HepG2 (cell line): ENCODE measurements around the gene ASXL1. TPM values are rescaled to one million over a fixed set of nuclear protein-coding genes. Genes with fewer than 3 reads are reported as not detected.

Experiments
- CCAR2 ChIP-seq: fragments of 200-400 bp; formaldehyde crosslinking; optimal IDR thresholded peaks from 2 replicates; pipeline ENCODE3; 2018; ENCODE audit warnings: low read depth, mild to moderate bottlenecking, low read length, moderate library complexity
- GMEB1 ChIP-seq: sonication (generic); formaldehyde crosslinking; IDR thresholded peaks from 2 replicates; pipeline ENCODE4 v1.5.1; 2020; ENCODE audit warnings: missing genetic modification reagents, mild to moderate bottlenecking, borderline replicate concordance
- GTF3A ChIP-seq: sonication (generic); formaldehyde crosslinking; conservative IDR thresholded peaks from 2 replicates; pipeline ENCODE4 v1.4.0; 2020; ENCODE audit warnings: mild to moderate bottlenecking, missing genetic modification reagents
- TOPORS ChIP-seq: sonication (generic); formaldehyde crosslinking; IDR thresholded peaks from 2 replicates; pipeline ENCODE4 v1.8.0; 2023; ENCODE audit warnings: mild to moderate bottlenecking, missing genetic modification reagents
- ZNF431 ChIP-seq: sonication (generic); formaldehyde crosslinking; IDR thresholded peaks from 2 replicates; pipeline ENCODE4 v1.9.0; 2022; ENCODE audit warnings: missing genetic modification reagents, low read depth, mild to moderate bottlenecking, borderline replicate concordance
- ZNF564 ChIP-seq: sonication (generic); formaldehyde crosslinking; IDR thresholded peaks from 2 replicates; pipeline ENCODE4 v1.8.1; 2023; ENCODE audit warnings: mild to moderate bottlenecking, missing genetic modification reagents
- polyA plus RNA-seq, 8 experiments: library from polyadenylated mRNA; depleted of rRNA in 3 of 8; stranded (reverse) in 7 of 8; unstranded in 1 of 8; fragments of >200 nt; fragmentation: Illumina TruSeq in 4 of 8; extraction: Trizol in 4 of 8; gene quantifications; 2 replicates each; pipeline versions ENCODE4 v1.2.1 to v1.2.3, GENCODE V29; 2011 to 2016; ENCODE audit warnings: low read depth in 4 of 8, missing spikeins in 1 of 8, mixed read lengths in 1 of 8; ENCODE audit not compliant: insufficient read depth in 1 of 8
- total RNA-seq, 5 experiments: library from RNA; depleted of rRNA; stranded (reverse); fragments of >200 nt; fragmentation: Illumina TruSeq; extraction: Trizol; gene quantifications; 2 replicates each; pipeline ENCODE4 v1.2.3, GENCODE V29; 2016; ENCODE audit warnings: low read depth in 1 of 5
- TF ChIP-seq, protein P1 (sequence below): sonication (generic); formaldehyde crosslinking; IDR thresholded peaks from one replicate; pipeline ENCODE4 v1.5.1; 2020; ENCODE audit warnings: mild to moderate bottlenecking, missing genetic modification reagents; ENCODE audit errors: not compliant biosample characterization
- TF ChIP-seq, protein P2 (sequence below): sonication (generic); formaldehyde crosslinking; IDR thresholded peaks from 2 replicates; pipeline ENCODE4 v1.9.0; 2021; ENCODE audit warnings: missing genetic modification reagents, borderline replicate concordance
- TF ChIP-seq, protein P3 (sequence below): sonication (generic); formaldehyde crosslinking; IDR thresholded peaks from 2 replicates; pipeline ENCODE4 v1.5.0; 2020; ENCODE audit warnings: mild to moderate bottlenecking, missing genetic modification reagents

ASXL1 gene
- total and polyA plus RNA-seq, 2 of the 13 experiments (the other 11 are each of a cell fraction or from before 2014, with no cell fraction given) = 62.1 to 74.8 TPM

DNA sequence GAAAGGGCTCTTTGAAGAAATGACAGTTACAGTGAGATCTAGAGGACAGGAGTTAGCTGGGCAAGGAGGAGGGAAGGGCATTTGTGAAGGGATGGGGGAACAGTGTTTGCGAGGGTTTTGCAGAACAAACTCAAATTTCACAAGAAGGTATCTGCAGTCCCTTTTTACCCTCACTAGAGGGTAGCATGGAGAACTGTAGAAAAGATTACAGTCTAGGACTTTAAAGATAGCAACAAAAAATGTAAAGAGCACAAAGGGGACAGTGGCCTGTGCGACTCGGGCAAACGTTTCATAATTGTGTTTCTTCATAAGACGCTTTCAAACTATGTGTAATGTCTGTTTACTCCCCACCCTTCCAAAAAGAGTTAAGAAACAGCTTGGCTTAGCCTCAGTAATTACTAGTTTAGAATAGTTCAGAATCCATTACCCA, 21.2 kb upstream of the ASXL1 start (continued):
- TF ChIP-seq GMEB1 (CRISPR knock-in tag) (no peak), GTF3A (CRISPR knock-in tag) (no peak), TOPORS (CRISPR knock-in tag) (no peak), CCAR2 (no peak), ZNF431 (CRISPR knock-in tag) (no peak), ZNF564 (CRISPR knock-in tag) (no peak)
- TF ChIP-seq, protein P1, sequence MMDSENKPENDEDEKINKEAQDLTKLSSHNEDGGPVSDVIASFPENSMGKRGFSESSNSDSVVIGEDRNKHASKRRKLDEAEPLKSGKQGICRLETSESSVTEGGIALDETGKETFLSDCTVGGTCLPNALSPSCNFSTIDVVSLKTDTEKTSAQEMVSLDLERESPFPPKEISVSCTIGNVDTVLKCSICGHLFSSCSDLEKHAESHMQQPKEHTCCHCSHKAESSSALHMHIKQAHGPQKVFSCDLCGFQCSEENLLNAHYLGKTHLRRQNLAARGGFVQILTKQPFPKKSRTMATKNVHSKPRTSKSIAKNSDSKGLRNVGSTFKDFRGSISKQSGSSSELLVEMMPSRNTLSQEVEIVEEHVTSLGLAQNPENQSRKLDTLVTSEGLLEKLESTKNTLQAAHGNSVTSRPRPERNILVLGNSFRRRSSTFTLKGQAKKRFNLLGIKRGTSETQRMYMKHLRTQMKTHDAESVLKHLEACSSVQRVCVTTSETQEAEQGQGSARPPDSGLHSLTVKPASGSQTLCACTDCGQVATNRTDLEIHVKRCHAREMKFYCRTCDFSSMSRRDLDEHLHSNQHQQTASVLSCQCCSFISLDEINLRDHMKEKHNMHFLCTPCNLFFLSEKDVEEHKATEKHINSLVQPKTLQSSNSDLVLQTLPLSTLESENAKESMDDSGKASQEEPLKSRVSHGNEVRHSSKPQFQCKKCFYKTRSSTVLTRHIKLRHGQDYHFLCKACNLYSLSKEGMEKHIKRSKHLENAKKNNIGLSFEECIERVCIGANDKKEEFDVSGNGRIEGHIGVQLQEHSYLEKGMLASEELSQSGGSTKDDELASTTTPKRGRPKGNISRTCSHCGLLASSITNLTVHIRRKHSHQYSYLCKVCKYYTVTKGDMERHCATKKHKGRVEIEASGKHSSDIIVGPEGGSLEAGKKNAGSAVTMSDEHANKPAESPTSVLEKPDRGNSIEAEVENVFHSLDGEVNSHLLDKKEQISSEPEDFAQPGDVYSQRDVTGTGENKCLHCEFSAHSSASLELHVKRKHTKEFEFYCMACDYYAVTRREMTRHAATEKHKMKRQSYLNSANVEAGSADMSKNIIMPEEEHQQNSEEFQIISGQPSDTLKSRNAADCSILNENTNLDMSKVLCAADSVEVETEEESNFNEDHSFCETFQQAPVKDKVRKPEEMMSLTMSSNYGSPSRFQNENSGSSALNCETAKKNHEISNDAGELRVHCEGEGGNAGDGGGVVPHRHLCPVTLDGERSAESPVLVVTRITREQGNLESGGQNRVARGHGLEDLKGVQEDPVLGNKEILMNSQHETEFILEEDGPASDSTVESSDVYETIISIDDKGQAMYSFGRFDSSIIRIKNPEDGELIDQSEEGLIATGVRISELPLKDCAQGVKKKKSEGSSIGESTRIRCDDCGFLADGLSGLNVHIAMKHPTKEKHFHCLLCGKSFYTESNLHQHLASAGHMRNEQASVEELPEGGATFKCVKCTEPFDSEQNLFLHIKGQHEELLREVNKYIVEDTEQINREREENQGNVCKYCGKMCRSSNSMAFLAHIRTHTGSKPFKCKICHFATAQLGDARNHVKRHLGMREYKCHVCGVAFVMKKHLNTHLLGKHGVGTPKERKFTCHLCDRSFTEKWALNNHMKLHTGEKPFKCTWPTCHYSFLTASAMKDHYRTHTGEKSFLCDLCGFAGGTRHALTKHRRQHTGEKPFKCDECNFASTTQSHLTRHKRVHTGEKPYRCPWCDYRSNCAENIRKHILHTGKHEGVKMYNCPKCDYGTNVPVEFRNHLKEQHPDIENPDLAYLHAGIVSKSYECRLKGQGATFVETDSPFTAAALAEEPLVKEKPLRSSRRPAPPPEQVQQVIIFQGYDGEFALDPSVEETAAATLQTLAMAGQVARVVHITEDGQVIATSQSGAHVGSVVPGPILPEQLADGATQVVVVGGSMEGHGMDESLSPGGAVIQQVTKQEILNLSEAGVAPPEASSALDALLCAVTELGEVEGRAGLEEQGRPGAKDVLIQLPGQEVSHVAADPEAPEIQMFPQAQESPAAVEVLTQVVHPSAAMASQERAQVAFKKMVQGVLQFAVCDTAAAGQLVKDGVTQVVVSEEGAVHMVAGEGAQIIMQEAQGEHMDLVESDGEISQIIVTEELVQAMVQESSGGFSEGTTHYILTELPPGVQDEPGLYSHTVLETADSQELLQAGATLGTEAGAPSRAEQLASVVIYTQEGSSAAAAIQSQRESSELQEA (CRISPR knock-in tag) = no peak
- TF ChIP-seq, protein P2, sequence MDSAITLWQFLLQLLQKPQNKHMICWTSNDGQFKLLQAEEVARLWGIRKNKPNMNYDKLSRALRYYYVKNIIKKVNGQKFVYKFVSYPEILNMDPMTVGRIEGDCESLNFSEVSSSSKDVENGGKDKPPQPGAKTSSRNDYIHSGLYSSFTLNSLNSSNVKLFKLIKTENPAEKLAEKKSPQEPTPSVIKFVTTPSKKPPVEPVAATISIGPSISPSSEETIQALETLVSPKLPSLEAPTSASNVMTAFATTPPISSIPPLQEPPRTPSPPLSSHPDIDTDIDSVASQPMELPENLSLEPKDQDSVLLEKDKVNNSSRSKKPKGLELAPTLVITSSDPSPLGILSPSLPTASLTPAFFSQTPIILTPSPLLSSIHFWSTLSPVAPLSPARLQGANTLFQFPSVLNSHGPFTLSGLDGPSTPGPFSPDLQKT (CRISPR knock-in tag) = no peak
- TF ChIP-seq, protein P3, sequence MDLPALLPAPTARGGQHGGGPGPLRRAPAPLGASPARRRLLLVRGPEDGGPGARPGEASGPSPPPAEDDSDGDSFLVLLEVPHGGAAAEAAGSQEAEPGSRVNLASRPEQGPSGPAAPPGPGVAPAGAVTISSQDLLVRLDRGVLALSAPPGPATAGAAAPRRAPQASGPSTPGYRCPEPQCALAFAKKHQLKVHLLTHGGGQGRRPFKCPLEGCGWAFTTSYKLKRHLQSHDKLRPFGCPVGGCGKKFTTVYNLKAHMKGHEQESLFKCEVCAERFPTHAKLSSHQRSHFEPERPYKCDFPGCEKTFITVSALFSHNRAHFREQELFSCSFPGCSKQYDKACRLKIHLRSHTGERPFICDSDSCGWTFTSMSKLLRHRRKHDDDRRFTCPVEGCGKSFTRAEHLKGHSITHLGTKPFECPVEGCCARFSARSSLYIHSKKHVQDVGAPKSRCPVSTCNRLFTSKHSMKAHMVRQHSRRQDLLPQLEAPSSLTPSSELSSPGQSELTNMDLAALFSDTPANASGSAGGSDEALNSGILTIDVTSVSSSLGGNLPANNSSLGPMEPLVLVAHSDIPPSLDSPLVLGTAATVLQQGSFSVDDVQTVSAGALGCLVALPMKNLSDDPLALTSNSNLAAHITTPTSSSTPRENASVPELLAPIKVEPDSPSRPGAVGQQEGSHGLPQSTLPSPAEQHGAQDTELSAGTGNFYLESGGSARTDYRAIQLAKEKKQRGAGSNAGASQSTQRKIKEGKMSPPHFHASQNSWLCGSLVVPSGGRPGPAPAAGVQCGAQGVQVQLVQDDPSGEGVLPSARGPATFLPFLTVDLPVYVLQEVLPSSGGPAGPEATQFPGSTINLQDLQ (CRISPR knock-in tag) = no peak
